Panc1 (cell line): ENCODE results near the gene TM2D3.

Experiments used
- CTCF ChIP-seq: fragments of 450-650 bp; IDR thresholded peaks from 2 replicates; pipeline ENCODE4 v1.5.1; 2017; ENCODE audit warnings: mild to moderate bottlenecking
- POLR2AphosphoS5 ChIP-seq: IDR thresholded peaks from 2 replicates; pipeline ENCODE4 v1.6.1; 2012; ENCODE audit warnings: mild to moderate bottlenecking, low read depth, low read length, moderate library complexity
- REST ChIP-seq, 2 experiments: IDR thresholded peaks; 2 replicates each; pipeline ENCODE4 v1.6.1; 2011 to 2012; ENCODE audit warnings: low read depth in 2 of 2, control low read depth in 1 of 2, low read length in 1 of 2, mild to moderate bottlenecking in 1 of 2, moderate library complexity in 1 of 2; ENCODE audit not compliant: insufficient read depth in 1 of 2
- SIN3A ChIP-seq: IDR thresholded peaks from 2 replicates; pipeline ENCODE4 v1.6.1; 2012; ENCODE audit warnings: low read depth, mild to moderate bottlenecking, low read length, moderate library complexity, borderline replicate concordance; ENCODE audit not compliant: insufficient read depth
- TCF7L2 ChIP-seq: IDR thresholded peaks from 2 replicates; pipeline ENCODE4 v1.6.1; 2011; ENCODE audit warnings: mild to moderate bottlenecking, low read depth, low read length, inconsistent platforms

- TF ChIP-seq CTCF = no peak
- TF ChIP-seq SIN3A = no peak
- no peak for TF ChIP-seq TCF7L2
- TF ChIP-seq POLR2AphosphoS5 = no peak
- no peak for TF ChIP-seq REST (IDR thresholded peaks at IDR 0.05; ENCODE audit: insufficient read depth in 1 of 2, low read depth in 2 of 2, low read length in 1 of 2)
These were observed 42.1 kb upstream of the TM2D3 start for GRCh38 chr15:101694261-101694660.
